Activated naive CD8-positive, alpha-beta T cell treated with anti-CD3 and anti-CD28 coated beads, Interleukin-2, amount 10 ng/mL, durations not matched to agents 7 days and 5 days (primary cell): Measurements from ENCODE around the gene DHRS7B. TPM values are rescaled to one million over a fixed set of nuclear protein-coding genes. Genes with fewer than 3 reads are reported as not detected.

Experiments used
- ATAC-seq: fragments of 150-1000 bp; cut with Tn5 transposase; one replicate; pipeline ENCODE4 v1.10.0; 2021; ENCODE audit warnings: low read depth, moderate library complexity
- POLR2A ChIA-PET: fragments of 350-600 bp; sonication (Branson Sonifier 250); formaldehyde crosslinking; loops from one replicate; lab custom pipeline; 2021; ENCODE audit warnings: antibody characterized with exemption; lab: Charles Lee
- DNase-seq: peaks from one replicate; pipeline ENCODE4 v3.0.0; 2021
- H3K27ac Mint-ChIP-seq: one replicate; pipeline ENCODE4 v1.8.0; 2022; ENCODE audit warnings: mild to moderate bottlenecking, mixed read lengths
- H3K27me3 Mint-ChIP-seq: one replicate; pipeline ENCODE4 v1.8.0; 2022; ENCODE audit warnings: mild to moderate bottlenecking, moderate library complexity, mixed read lengths
- H3K36me3 Mint-ChIP-seq: one replicate; pipeline ENCODE4 v1.8.0; 2021; ENCODE audit warnings: mild to moderate bottlenecking, mixed read lengths
- H3K4me1 Mint-ChIP-seq: one replicate; pipeline ENCODE4 v1.8.0; 2021; ENCODE audit warnings: mixed read lengths
- H3K4me3 Mint-ChIP-seq: one replicate; pipeline ENCODE4 v1.8.0; 2022; ENCODE audit warnings: mild to moderate bottlenecking, moderate library complexity, mixed read lengths
- H3K9me3 Mint-ChIP-seq: one replicate; pipeline ENCODE4 v1.8.0; 2021; ENCODE audit warnings: mixed read lengths
- total RNA-seq, 2 experiments: library from RNA; stranded (reverse); gene quantifications; one replicate each; pipeline ENCODE4 v1.2.3, GENCODE V29; 2021

DHRS7B gene
- total RNA-seq, 2 experiments from 2014 or later, result 12.6 to 14.2 TPM

- POLR2A ChIA-PET, result interaction anchor here (1.2 kb wide), 1 partner anchor 15 kb away, joined by 3 read pairs; no protein-coding TSS in a partner anchor
- Mint-ChIP-seq H3K27ac (no peak overlapping the region), H3K27me3 (no peaks in the 10 kb centered on the region), H3K4me1 (no peaks in the 10 kb centered on the region), H3K4me3 (no peak overlapping the region), H3K9me3 (peaks cover 15% of the 10 kb centered on the region), H3K36me3 (peaks cover 41% of the 10 kb centered on the region)
- no peak for ATAC-seq
- DNase-seq, result no peak
Observed at GRCh38 chr17:21146362-21147015, 19.7 kb downstream of the DHRS7B start.

GRCh38 chr17:21149621-21150020, 22.9 kb downstream of the DHRS7B start:
- POLR2A ChIA-PET, result no interaction called here
- H3K36me3 Mint-ChIP-seq, result peaks cover 46% of the 10 kb centered on the region
- peaks cover 31% of the 10 kb centered on the region for H3K9me3 Mint-ChIP-seq
- H3K4me1 Mint-ChIP-seq, result no peaks in the 10 kb centered on the region
- H3K27ac Mint-ChIP-seq, result no peak overlapping the region
- no peak for ATAC-seq
- H3K4me3 Mint-ChIP-seq, result no peak overlapping the region
- no peaks in the 10 kb centered on the region for H3K27me3 Mint-ChIP-seq
- DNase-seq, result no peak

- POLR2A ChIA-PET, result no interaction called here
- no peaks in the 10 kb centered on the region for H3K4me1 Mint-ChIP-seq
- no peak for ATAC-seq
- no peak overlapping the region for H3K4me3 Mint-ChIP-seq
- no peaks in the 10 kb centered on the region for H3K27me3 Mint-ChIP-seq
- no peak for DNase-seq
- peaks cover 35% of the 10 kb centered on the region for H3K9me3 Mint-ChIP-seq
- no peak overlapping the region for H3K27ac Mint-ChIP-seq
- H3K36me3 Mint-ChIP-seq, result peaks cover 32% of the 10 kb centered on the region
Observed at GRCh38 chr17:21152731-21153130, 26.0 kb downstream of the DHRS7B start.

GRCh38 chr17:21157586-21158370, 31.0 kb downstream of the DHRS7B start:
- POLR2A ChIA-PET, result no interaction called here
- ATAC-seq (no peak), DNase-seq (no peak)
- Mint-ChIP-seq H3K4me3 (no peak overlapping the region), H3K27me3 (no peaks in the 10 kb centered on the region), H3K27ac (no peak overlapping the region), H3K4me1 (peaks cover 2% of the 10 kb centered on the region), H3K36me3 (peaks cover 15% of the 10 kb centered on the region), H3K9me3 (peaks cover 20% of the 10 kb centered on the region)

- DNase-seq, result no peak
- Mint-ChIP-seq H3K36me3 (peaks cover 2% of the 10 kb centered on the region), H3K4me3 (no peak overlapping the region), H3K27ac (no peak overlapping the region), H3K9me3 (peaks cover 3% of the 10 kb centered on the region), H3K27me3 (no peaks in the 10 kb centered on the region), H3K4me1 (peaks cover 2% of the 10 kb centered on the region)
- POLR2A ChIA-PET, result no interaction called here
- no peak for ATAC-seq
Observed at GRCh38 chr17:21160401-21160800, 33.6 kb downstream of the DHRS7B start.

- H3K9me3 Mint-ChIP-seq, result no peaks in the 10 kb centered on the region
- no peak for ATAC-seq
- POLR2A ChIA-PET, result no interaction called here
- no peaks in the 10 kb centered on the region for H3K27me3 Mint-ChIP-seq
- H3K27ac Mint-ChIP-seq, result no peak overlapping the region
- H3K4me1 Mint-ChIP-seq, result peaks cover 2% of the 10 kb centered on the region
- peaks cover 2% of the 10 kb centered on the region for H3K36me3 Mint-ChIP-seq
- no peak for DNase-seq
- no peak overlapping the region for H3K4me3 Mint-ChIP-seq
Observed at GRCh38 chr17:21161498-21162393, 35.0 kb downstream of the DHRS7B start.

GRCh38 chr17:21162394-21162775, 35.6 kb downstream of the DHRS7B start:
- DNase-seq (no peak), ATAC-seq (no peak)
- H3K9me3 Mint-ChIP-seq, result no peaks in the 10 kb centered on the region
- no peak overlapping the region for H3K4me3 Mint-ChIP-seq
- H3K4me1 Mint-ChIP-seq, result peaks cover 2% of the 10 kb centered on the region
- peaks cover 2% of the 10 kb centered on the region for H3K36me3 Mint-ChIP-seq
- H3K27ac Mint-ChIP-seq, result no peak overlapping the region
- no peaks in the 10 kb centered on the region for H3K27me3 Mint-ChIP-seq
- POLR2A ChIA-PET, result no interaction called here

GRCh38 chr17:21163101-21163500, 36.3 kb downstream of the DHRS7B start:
- no peak overlapping the region for H3K4me3 Mint-ChIP-seq
- no peaks in the 10 kb centered on the region for H3K9me3 Mint-ChIP-seq
- peaks cover 2% of the 10 kb centered on the region for H3K4me1 Mint-ChIP-seq
- H3K27ac Mint-ChIP-seq, result no peak overlapping the region
- H3K36me3 Mint-ChIP-seq, result peaks cover 2% of the 10 kb centered on the region
- POLR2A ChIA-PET, result no interaction called here
- no peaks in the 10 kb centered on the region for H3K27me3 Mint-ChIP-seq
- ATAC-seq (no peak), DNase-seq (no peak)

GRCh38 chr17:21164216-21164615, 37.5 kb downstream of the DHRS7B start:
- Mint-ChIP-seq H3K36me3 (peaks cover 3% of the 10 kb centered on the region), H3K27me3 (no peaks in the 10 kb centered on the region), H3K4me3 (no peak overlapping the region), H3K4me1 (peaks cover 2% of the 10 kb centered on the region), H3K9me3 (no peaks in the 10 kb centered on the region), H3K27ac (no peak overlapping the region)
- POLR2A ChIA-PET, result no interaction called here
- no peak for DNase-seq
- ATAC-seq, result no peak

- peaks cover 2% of the 10 kb centered on the region for H3K4me1 Mint-ChIP-seq
- no peak overlapping the region for H3K4me3 Mint-ChIP-seq
- POLR2A ChIA-PET, result no interaction called here
- H3K9me3 Mint-ChIP-seq, result no peaks in the 10 kb centered on the region
- ATAC-seq (no peak), DNase-seq (no peak)
- no peaks in the 10 kb centered on the region for H3K27me3 Mint-ChIP-seq
- H3K36me3 Mint-ChIP-seq, result peaks cover 3% of the 10 kb centered on the region
- no peak overlapping the region for H3K27ac Mint-ChIP-seq
Observed at GRCh38 chr17:21164620-21165019, 37.9 kb downstream of the DHRS7B start.

GRCh38 chr17:21165922-21166594, 39.3 kb downstream of the DHRS7B start:
- Mint-ChIP-seq H3K4me1 (peaks cover 2% of the 10 kb centered on the region), H3K36me3 (peaks cover 3% of the 10 kb centered on the region), H3K4me3 (no peak overlapping the region), H3K9me3 (no peaks in the 10 kb centered on the region), H3K27ac (no peak overlapping the region), H3K27me3 (no peaks in the 10 kb centered on the region)
- DNase-seq (no peak), ATAC-seq (no peak)
- POLR2A ChIA-PET, result no interaction called here

- DNase-seq (no peak), ATAC-seq (no peak)
- H3K4me3 Mint-ChIP-seq, result no peak overlapping the region
- POLR2A ChIA-PET, result no interaction called here
- H3K27me3 Mint-ChIP-seq, result no peaks in the 10 kb centered on the region
- H3K9me3 Mint-ChIP-seq, result no peaks in the 10 kb centered on the region
- peaks cover 3% of the 10 kb centered on the region for H3K36me3 Mint-ChIP-seq
- H3K27ac Mint-ChIP-seq, result no peak overlapping the region
- H3K4me1 Mint-ChIP-seq, result peaks cover 2% of the 10 kb centered on the region
Observed at GRCh38 chr17:21166595-21167210, 39.9 kb downstream of the DHRS7B start.

- no peak for DNase-seq
- H3K36me3 Mint-ChIP-seq, result peaks cover 7% of the 10 kb centered on the region
- H3K27me3 Mint-ChIP-seq, result no peaks in the 10 kb centered on the region
- no peak overlapping the region for H3K27ac Mint-ChIP-seq
- H3K4me1 Mint-ChIP-seq, result peaks cover 2% of the 10 kb centered on the region
- no peaks in the 10 kb centered on the region for H3K9me3 Mint-ChIP-seq
- no peak for ATAC-seq
- no peak overlapping the region for H3K4me3 Mint-ChIP-seq
- POLR2A ChIA-PET, result no interaction called here
Observed at GRCh38 chr17:21167303-21167702, 40.5 kb downstream of the DHRS7B start.
